K562 (cell line): ENCODE data around the gene YAF2. TPM values are rescaled to one million over a fixed set of nuclear protein-coding genes. Genes with fewer than 3 reads are reported as not detected.

ENCODE experiments used
- CBX8 ChIP-seq: fragments of 200-600 bp; sonication (generic); IDR thresholded peaks from 2 replicates; pipeline ENCODE4 v1.6.1; 2012; ENCODE audit warnings: borderline replicate concordance, mixed run types, low read depth, mild to moderate bottlenecking, moderate library complexity, mixed read lengths, low read length, control low read depth, inconsistent platforms; ENCODE audit not compliant: poor library complexity, severe bottlenecking; ENCODE audit errors: extremely low read depth
- CHD1 ChIP-seq: fragments of 200-600 bp; sonication (generic); IDR thresholded peaks from one replicate; pipeline ENCODE4 v1.6.1; 2012; ENCODE audit warnings: mild to moderate bottlenecking, moderate library complexity, low read length, inconsistent platforms
- CXXC5 ChIP-seq: fragments of 250-450 bp; sonication (Bioruptor Pico); IDR thresholded peaks from 2 replicates; pipeline ENCODE4 v1.8.0; 2022; ENCODE audit warnings: inconsistent platforms, mild to moderate bottlenecking, moderate library complexity
- FOXK2 ChIP-seq, 2 experiments: fragments of 450-650 bp; IDR thresholded peaks in 1 of 2; conservative IDR thresholded peaks in 1 of 2; 2 replicates each; pipeline ENCODE4 v1.6.1; 2016; ENCODE audit warnings: low read depth in 2 of 2, mild to moderate bottlenecking in 1 of 2
- KDM4B ChIP-seq, 2 experiments: fragments of 450-650 bp in 1 of 2; sonication (generic) in 1 of 2; IDR thresholded peaks; 2 replicates each; pipeline ENCODE4 v1.6.1; 2016 to 2017; ENCODE audit warnings: borderline replicate concordance in 2 of 2, antibody characterized with exemption in 1 of 2, low read depth in 1 of 2, mild to moderate bottlenecking in 1 of 2
- LEF1 ChIP-seq: fragments of 450-650 bp; IDR thresholded peaks from 2 replicates; pipeline ENCODE4 v1.6.1; 2016; ENCODE audit warnings: mild to moderate bottlenecking
- PHF8 ChIP-seq: fragments of 200-600 bp; sonication (generic); IDR thresholded peaks from 2 replicates; pipeline ENCODE4 v1.6.1; 2012; ENCODE audit warnings: mixed run types, mild to moderate bottlenecking, inconsistent platforms, low read length, moderate library complexity, borderline replicate concordance
- POLR2A ChIP-seq: fragments of 450-650 bp; conservative IDR thresholded peaks from 2 replicates; pipeline ENCODE4 v1.6.1; 2016
- RBFOX2 ChIP-seq: fragments of 200-400 bp; formaldehyde crosslinking; IDR thresholded peaks from 2 replicates; pipeline ENCODE4 v1.6.1; 2017; ENCODE audit warnings: low read depth, mild to moderate bottlenecking, low read length, moderate library complexity
- SLC30A9 ChIP-seq: fragments of 250-450 bp; sonication (Bioruptor Pico); IDR thresholded peaks from 2 replicates; pipeline ENCODE4 v1.8.0; 2022; ENCODE audit warnings: mild to moderate bottlenecking, moderate library complexity
- SMAD2 ChIP-seq: fragments of 150-350 bp; IDR thresholded peaks from 2 replicates; pipeline ENCODE4 v1.6.1; 2014; ENCODE audit warnings: low read depth, mild to moderate bottlenecking, low read length
- ZNF143 ChIP-seq: sonication (generic); formaldehyde crosslinking; IDR thresholded peaks from 2 replicates; pipeline ENCODE4 v1.9.0; 2022; ENCODE audit warnings: mild to moderate bottlenecking, missing genetic modification reagents
- ZNF518B ChIP-seq: fragments of 250-450 bp; sonication (Bioruptor Pico); IDR thresholded peaks from 2 replicates; pipeline ENCODE4 v1.5.0; 2021; ENCODE audit warnings: mild to moderate bottlenecking, moderate library complexity
- polyA plus RNA-seq, 8 experiments: library from polyadenylated mRNA; depleted of rRNA in 4 of 8; stranded (reverse) in 5 of 8; unstranded in 3 of 8; fragments of >200 nt; fragmentation: Nextera tagmentation in 2 of 8; fragmentation: Illumina TruSeq in 1 of 8; extraction: Ambion mirVana in 2 of 8; extraction: Trizol in 1 of 8; gene quantifications; 2 replicates each; pipeline versions ENCODE4 v1.2.1 to v1.2.3, GENCODE V29; 2011 to 2014; ENCODE audit warnings: inconsistent platforms in 1 of 8, missing spikeins in 1 of 8
- total RNA-seq, 7 experiments: library from RNA; depleted of rRNA in 6 of 7; stranded (reverse); fragments of >200 nt in 6 of 7; fragmentation: Illumina TruSeq in 2 of 7; extraction: Trizol in 2 of 7; gene quantifications; 2 replicates each; pipeline versions ENCODE4 v1.2.1 to v1.2.3, GENCODE V29; 2011 to 2021; ENCODE audit warnings: low replicate concordance in 1 of 7
- TF ChIP-seq, protein P1 (sequence below): fragments of 450-650 bp; formaldehyde crosslinking; conservative IDR thresholded peaks from 2 replicates; pipeline ENCODE4 v1.4.0; 2022; ENCODE audit warnings: mild to moderate bottlenecking, missing genetic modification characterization
- TF ChIP-seq, protein P2 (sequence below): fragments of 250-450 bp; sonication (Bioruptor Pico); IDR thresholded peaks from 2 replicates; pipeline ENCODE4 v1.4.0; 2020; ENCODE audit warnings: mild to moderate bottlenecking, moderate library complexity
- TF ChIP-seq, protein P3 (sequence below): sonication (generic); formaldehyde crosslinking; IDR thresholded peaks from 2 replicates; pipeline ENCODE4 v1.9.0; 2022; ENCODE audit warnings: mild to moderate bottlenecking, missing genetic modification reagents

Gene YAF2
- total and polyA plus RNA-seq, 9 of the 15 experiments (the other 6 are each of a cell fraction or from before 2014, with no cell fraction given): 10.6 to 26.4 (median 21.3) TPM

DNA sequence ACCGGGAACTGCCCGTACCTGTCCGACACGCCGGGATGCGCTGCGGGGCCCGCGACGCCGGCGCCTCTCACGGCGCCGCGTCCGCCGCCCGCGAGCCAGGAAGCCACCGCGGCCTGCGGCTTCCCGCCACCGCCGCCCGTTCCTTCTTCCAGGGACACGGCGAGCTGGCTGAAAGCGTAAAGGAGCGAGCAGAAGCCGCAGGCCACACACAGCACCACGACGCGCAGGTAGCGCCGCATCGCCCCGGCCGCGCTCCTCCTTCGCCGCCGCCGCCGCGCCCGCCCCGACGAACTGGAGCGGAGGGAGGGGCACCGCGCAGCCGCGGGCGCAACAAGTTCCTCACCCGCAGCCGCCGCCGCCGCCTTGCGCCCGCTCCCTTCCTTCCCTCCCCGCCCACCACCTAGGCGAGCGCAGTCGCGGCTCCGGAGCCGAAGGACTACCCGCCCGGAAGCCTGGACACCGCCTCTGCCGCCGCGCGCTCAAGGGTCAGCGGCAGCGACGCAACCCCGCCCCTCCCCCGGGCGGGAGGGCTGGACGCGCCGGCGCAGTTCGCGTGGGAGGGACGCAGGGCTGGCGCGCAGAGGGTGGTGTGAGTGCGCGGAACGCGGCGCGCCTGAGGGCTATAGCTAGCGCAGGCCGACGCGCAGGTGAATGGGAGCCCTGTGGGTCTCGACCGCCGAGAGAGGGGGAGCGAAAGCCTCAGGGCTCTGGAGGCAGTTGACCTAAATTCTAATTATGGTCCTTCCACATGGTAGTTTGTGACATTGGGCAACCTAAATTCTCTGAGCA is 93.4 kb downstream of the YAF2 start, which contains the start of gene GXYLT1 (continued):
- TF ChIP-seq, protein P1, sequence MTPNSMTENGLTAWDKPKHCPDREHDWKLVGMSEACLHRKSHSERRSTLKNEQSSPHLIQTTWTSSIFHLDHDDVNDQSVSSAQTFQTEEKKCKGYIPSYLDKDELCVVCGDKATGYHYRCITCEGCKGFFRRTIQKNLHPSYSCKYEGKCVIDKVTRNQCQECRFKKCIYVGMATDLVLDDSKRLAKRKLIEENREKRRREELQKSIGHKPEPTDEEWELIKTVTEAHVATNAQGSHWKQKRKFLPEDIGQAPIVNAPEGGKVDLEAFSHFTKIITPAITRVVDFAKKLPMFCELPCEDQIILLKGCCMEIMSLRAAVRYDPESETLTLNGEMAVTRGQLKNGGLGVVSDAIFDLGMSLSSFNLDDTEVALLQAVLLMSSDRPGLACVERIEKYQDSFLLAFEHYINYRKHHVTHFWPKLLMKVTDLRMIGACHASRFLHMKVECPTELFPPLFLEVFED (CRISPR knock-in tag): no peak
- peak; percentile 91 for TF ChIP-seq POLR2A
- no peak for TF ChIP-seq SLC30A9 (CRISPR knock-in tag)
- TF ChIP-seq FOXK2 (conservative IDR thresholded peaks at IDR 0.05 in 1 of 2, IDR thresholded peaks at IDR 0.05 in 1 of 2; ENCODE audit: low read depth in 2 of 2): no peak
- no peak for TF ChIP-seq CBX8
- no peak for TF ChIP-seq ZNF518B
- no peak for TF ChIP-seq KDM4B (IDR thresholded peaks at IDR 0.05; ENCODE audit: borderline replicate concordance in 2 of 2, low read depth in 1 of 2)
- peak; percentile 94 for TF ChIP-seq RBFOX2
- TF ChIP-seq SMAD2: no peak
- TF ChIP-seq CXXC5 (CRISPR knock-in tag): peak; percentile 94
- TF ChIP-seq, protein P2, sequence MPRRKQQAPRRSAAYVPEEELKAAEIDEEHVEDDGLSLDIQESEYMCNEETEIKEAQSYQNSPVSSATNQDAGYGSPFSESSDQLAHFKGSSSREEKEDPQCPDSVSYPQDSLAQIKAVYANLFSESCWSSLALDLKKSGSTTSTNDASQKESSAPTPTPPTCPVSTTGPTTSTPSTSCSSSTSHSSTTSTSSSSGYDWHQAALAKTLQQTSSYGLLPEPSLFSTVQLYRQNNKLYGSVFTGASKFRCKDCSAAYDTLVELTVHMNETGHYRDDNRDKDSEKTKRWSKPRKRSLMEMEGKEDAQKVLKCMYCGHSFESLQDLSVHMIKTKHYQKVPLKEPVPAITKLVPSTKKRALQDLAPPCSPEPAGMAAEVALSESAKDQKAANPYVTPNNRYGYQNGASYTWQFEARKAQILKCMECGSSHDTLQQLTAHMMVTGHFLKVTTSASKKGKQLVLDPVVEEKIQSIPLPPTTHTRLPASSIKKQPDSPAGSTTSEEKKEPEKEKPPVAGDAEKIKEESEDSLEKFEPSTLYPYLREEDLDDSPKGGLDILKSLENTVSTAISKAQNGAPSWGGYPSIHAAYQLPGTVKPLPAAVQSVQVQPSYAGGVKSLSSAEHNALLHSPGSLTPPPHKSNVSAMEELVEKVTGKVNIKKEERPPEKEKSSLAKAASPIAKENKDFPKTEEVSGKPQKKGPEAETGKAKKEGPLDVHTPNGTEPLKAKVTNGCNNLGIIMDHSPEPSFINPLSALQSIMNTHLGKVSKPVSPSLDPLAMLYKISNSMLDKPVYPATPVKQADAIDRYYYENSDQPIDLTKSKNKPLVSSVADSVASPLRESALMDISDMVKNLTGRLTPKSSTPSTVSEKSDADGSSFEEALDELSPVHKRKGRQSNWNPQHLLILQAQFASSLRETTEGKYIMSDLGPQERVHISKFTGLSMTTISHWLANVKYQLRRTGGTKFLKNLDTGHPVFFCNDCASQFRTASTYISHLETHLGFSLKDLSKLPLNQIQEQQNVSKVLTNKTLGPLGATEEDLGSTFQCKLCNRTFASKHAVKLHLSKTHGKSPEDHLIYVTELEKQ (CRISPR knock-in tag): no peak
- TF ChIP-seq, protein P3, sequence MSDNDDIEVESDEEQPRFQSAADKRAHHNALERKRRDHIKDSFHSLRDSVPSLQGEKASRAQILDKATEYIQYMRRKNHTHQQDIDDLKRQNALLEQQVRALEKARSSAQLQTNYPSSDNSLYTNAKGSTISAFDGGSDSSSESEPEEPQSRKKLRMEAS (CRISPR knock-in tag): peak; percentile 88
- TF ChIP-seq PHF8: peak; percentile 83
- TF ChIP-seq ZNF143 (CRISPR knock-in tag): no peak
- no peak for TF ChIP-seq LEF1
- no peak for TF ChIP-seq CHD1
